GM19397 (cell line): ENCODE measurements around the gene TNNI3K.

ENCODE experiments used
- ATAC-seq: cut with Tn5 transposase; IDR thresholded peaks from one replicate; pipeline ENCODE4 v1.9.1; 2021; ENCODE audit warnings: mild to moderate bottlenecking, moderate library complexity; ENCODE audit not compliant: unreplicated experiment

The TNNI3K gene

GRCh38 chr1:74431531-74431930 is 196.3 kb downstream of the TNNI3K start:
- no peak for ATAC-seq

- ATAC-seq, result no peak
These were observed 197.1 kb downstream of the TNNI3K start for GRCh38 chr1:74432325-74432724.

GRCh38 chr1:74434321-74434720 is 199.1 kb downstream of the TNNI3K start:
- ATAC-seq, result no peak

GRCh38 chr1:74436078-74436477 is 200.9 kb downstream of the TNNI3K start:
- no peak for ATAC-seq

- no peak for ATAC-seq
These were observed 201.8 kb downstream of the TNNI3K start for GRCh38 chr1:74437035-74437434.

GRCh38 chr1:74452035-74452434 is 216.8 kb downstream of the TNNI3K start:
- no peak for ATAC-seq

GRCh38 chr1:74453277-74453676 is 218.1 kb downstream of the TNNI3K start:
- ATAC-seq, result no peak

GRCh38 chr1:74455390-74455789 is 220.2 kb downstream of the TNNI3K start:
- ATAC-seq, result no peak

- ATAC-seq, result no peak
These were observed 222.1 kb downstream of the TNNI3K start for GRCh38 chr1:74457253-74457652.

- ATAC-seq, result no peak
These were observed 228.3 kb downstream of the TNNI3K start for GRCh38 chr1:74463333-74463988.

- ATAC-seq, result no peak
These were observed 228.8 kb downstream of the TNNI3K start for GRCh38 chr1:74464037-74464436.

GRCh38 chr1:74465193-74465681 is 230.1 kb downstream of the TNNI3K start:
- no peak for ATAC-seq

- no peak for ATAC-seq
These were observed 232.7 kb downstream of the TNNI3K start for GRCh38 chr1:74467786-74468377.

GRCh38 chr1:74468982-74469603 is 233.9 kb downstream of the TNNI3K start:
- ATAC-seq, result no peak

- ATAC-seq, result no peak
These were observed 235.1 kb downstream of the TNNI3K start for GRCh38 chr1:74470251-74470650.

- ATAC-seq, result no peak
These were observed 235.7 kb downstream of the TNNI3K start for GRCh38 chr1:74470936-74471335.

GRCh38 chr1:74471470-74471869 is 236.3 kb downstream of the TNNI3K start:
- ATAC-seq, result no peak

GRCh38 chr1:74474585-74474984 is 239.4 kb downstream of the TNNI3K start:
- no peak for ATAC-seq

GRCh38 chr1:74478979-74479378 is 243.8 kb downstream of the TNNI3K start:
- ATAC-seq, result no peak

GRCh38 chr1:74480068-74480467 is 244.9 kb downstream of the TNNI3K start:
- no peak for ATAC-seq

- no peak for ATAC-seq
These were observed 246.4 kb downstream of the TNNI3K start for GRCh38 chr1:74481607-74482006.

GRCh38 chr1:74485622-74486021 is 250.4 kb downstream of the TNNI3K start:
- ATAC-seq, result no peak
